Neural progenitor cell (in vitro differentiated cells): ENCODE results near the gene SYNJ2. TPM values are rescaled to one million over a fixed set of nuclear protein-coding genes. Genes with fewer than 3 reads are reported as not detected.

Experiments
- DNase-seq: peaks from one replicate; pipeline ENCODE4 v3.0.0-alpha.2; 2016; ENCODE audit warnings: low spot score
- H2AFZ ChIP-seq: fragments of 200-600 bp; sonication (generic); replicated peaks from 2 replicates; pipeline ENCODE4 v1.6.1; 2016; ENCODE audit warnings: antibody characterized with exemption
- H3F3A ChIP-seq: fragments of 200-600 bp; sonication (generic); 2 replicates; pipeline ENCODE4 v1.6.1; 2016; ENCODE audit warnings: antibody characterized with exemption, low read depth
- H3K27ac ChIP-seq: fragments of 200-600 bp; sonication (generic); 2 replicates; pipeline ENCODE4 v1.5.1; 2016; ENCODE audit warnings: mild to moderate bottlenecking
- H3K27me3 ChIP-seq: fragments of 200-600 bp; sonication (generic); 2 replicates; pipeline ENCODE4 v1.6.1; 2016; ENCODE audit warnings: mild to moderate bottlenecking, moderate library complexity
- H3K36me3 ChIP-seq: fragments of 200-600 bp; sonication (generic); 2 replicates; pipeline ENCODE4 v1.5.1; 2016
- H3K4me1 ChIP-seq: fragments of 200-600 bp; sonication (generic); 2 replicates; pipeline ENCODE4 v1.6.1; 2016; ENCODE audit warnings: mixed run types
- H3K4me2 ChIP-seq: fragments of 200-600 bp; sonication (generic); 2 replicates; pipeline ENCODE4 v1.6.1; 2016
- H3K4me3 ChIP-seq: fragments of 200-600 bp; sonication (generic); 2 replicates; pipeline ENCODE4 v1.5.1; 2016
- H3K79me2 ChIP-seq: fragments of 200-600 bp; sonication (generic); 2 replicates; pipeline ENCODE4 v1.6.1; 2016; ENCODE audit warnings: low read depth
- H3K9ac ChIP-seq: fragments of 200-600 bp; sonication (generic); 2 replicates; pipeline ENCODE4 v1.6.1; 2016
- H3K9me3 ChIP-seq: fragments of 200-600 bp; sonication (generic); 2 replicates; pipeline ENCODE4 v1.5.1; 2016; ENCODE audit warnings: low read depth
- H4K20me1 ChIP-seq: fragments of 200-600 bp; sonication (generic); 2 replicates; pipeline ENCODE4 v1.6.1; 2016; ENCODE audit warnings: low read depth
- H3K27ac Mint-ChIP-seq: 3 replicates; pipeline ENCODE4 v1.8.0; 2021; ENCODE audit warnings: mixed read lengths
- H3K27me3 Mint-ChIP-seq: 2 replicates; pipeline ENCODE4 v1.8.0; 2022; ENCODE audit warnings: low read depth, mild to moderate bottlenecking, inconsistent platforms, moderate library complexity, mixed read lengths; ENCODE audit not compliant: insufficient read depth
- H3K36me3 Mint-ChIP-seq: 3 replicates; pipeline ENCODE4 v1.8.0; 2021; ENCODE audit warnings: mixed read lengths
- H3K4me1 Mint-ChIP-seq: 3 replicates; pipeline ENCODE4 v1.8.0; 2021; ENCODE audit warnings: mixed read lengths
- H3K4me3 Mint-ChIP-seq: 3 replicates; pipeline ENCODE4 v1.8.0; 2021; ENCODE audit warnings: mild to moderate bottlenecking, moderate library complexity, mixed read lengths
- H3K9me3 Mint-ChIP-seq: 3 replicates; pipeline ENCODE4 v1.8.0; 2020; ENCODE audit warnings: mixed read lengths
- EZH2 ChIP-seq: fragments of 200-600 bp; sonication (generic); IDR thresholded peaks from 2 replicates; pipeline ENCODE4 v1.6.1; 2017; ENCODE audit warnings: antibody characterized with exemption, mild to moderate bottlenecking, moderate library complexity
- EZH2phosphoT487 ChIP-seq: fragments of 200-600 bp; sonication (generic); IDR thresholded peaks from 2 replicates; pipeline ENCODE4 v1.6.1; 2017; ENCODE audit warnings: antibody characterized with exemption
- total RNA-seq: library from RNA; depleted of rRNA; stranded (reverse); fragments of >200 nt; gene quantifications from 2 replicates; pipeline ENCODE4 v1.2.3, GENCODE V29; 2015; ENCODE audit warnings: low replicate concordance
- TF ChIP-seq, protein P1 (sequence below): fragments of 200-600 bp; sonication (generic); IDR thresholded peaks from 2 replicates; pipeline ENCODE4 v1.5.1; 2017; ENCODE audit warnings: antibody characterized with exemption, mild to moderate bottlenecking

SYNJ2 gene
- total RNA-seq, 1 donor from 2014 or later: 4.8 TPM

DNA sequence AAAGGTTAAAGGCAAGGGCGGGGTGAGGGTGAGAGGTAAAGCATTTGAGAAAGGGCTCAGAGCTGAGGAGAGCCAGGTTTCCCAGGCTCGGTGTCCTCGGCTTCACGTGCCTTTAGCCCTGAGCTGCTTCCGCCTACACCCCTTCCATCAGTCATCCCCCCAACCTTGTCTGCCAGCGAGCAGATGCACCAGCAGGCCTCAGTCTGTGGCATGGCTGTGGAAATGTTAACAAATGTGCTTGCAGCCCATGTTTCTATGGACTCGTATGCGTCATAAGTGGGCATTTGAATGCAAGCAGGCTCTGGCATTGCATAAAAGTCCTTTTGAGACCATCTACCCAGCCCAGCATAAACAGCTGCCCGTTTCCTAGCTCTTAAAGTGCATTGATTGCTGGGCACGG is 88.8 kb downstream of the SYNJ2 start:
- Histone ChIP-seq H3K9me3 (no peaks in the 10 kb centered on the region), H3F3A (no peaks in the 10 kb centered on the region), H3K4me3 (no peak overlapping the region), H3K4me1 (no peaks in the 10 kb centered on the region), H3K9ac (no peak overlapping the region), H3K79me2 (no peaks in the 10 kb centered on the region), H3K36me3 (no peaks in the 10 kb centered on the region), H2AFZ (no peak overlapping the region), H3K27ac (no peak overlapping the region), H4K20me1 (no peaks in the 10 kb centered on the region), H3K27me3 (no peaks in the 10 kb centered on the region), H3K4me2 (no peak overlapping the region)
- Mint-ChIP-seq H3K4me1 (peaks cover 12% of the 10 kb centered on the region), H3K27me3 (peaks cover 4% of the 10 kb centered on the region), H3K36me3 (peaks cover 4% of the 10 kb centered on the region), H3K4me3 (no peak overlapping the region), H3K27ac (no peak overlapping the region), H3K9me3 (no peaks in the 10 kb centered on the region)
- TF ChIP-seq EZH2 (no peak), EZH2phosphoT487 (no peak)
- TF ChIP-seq, protein P1, sequence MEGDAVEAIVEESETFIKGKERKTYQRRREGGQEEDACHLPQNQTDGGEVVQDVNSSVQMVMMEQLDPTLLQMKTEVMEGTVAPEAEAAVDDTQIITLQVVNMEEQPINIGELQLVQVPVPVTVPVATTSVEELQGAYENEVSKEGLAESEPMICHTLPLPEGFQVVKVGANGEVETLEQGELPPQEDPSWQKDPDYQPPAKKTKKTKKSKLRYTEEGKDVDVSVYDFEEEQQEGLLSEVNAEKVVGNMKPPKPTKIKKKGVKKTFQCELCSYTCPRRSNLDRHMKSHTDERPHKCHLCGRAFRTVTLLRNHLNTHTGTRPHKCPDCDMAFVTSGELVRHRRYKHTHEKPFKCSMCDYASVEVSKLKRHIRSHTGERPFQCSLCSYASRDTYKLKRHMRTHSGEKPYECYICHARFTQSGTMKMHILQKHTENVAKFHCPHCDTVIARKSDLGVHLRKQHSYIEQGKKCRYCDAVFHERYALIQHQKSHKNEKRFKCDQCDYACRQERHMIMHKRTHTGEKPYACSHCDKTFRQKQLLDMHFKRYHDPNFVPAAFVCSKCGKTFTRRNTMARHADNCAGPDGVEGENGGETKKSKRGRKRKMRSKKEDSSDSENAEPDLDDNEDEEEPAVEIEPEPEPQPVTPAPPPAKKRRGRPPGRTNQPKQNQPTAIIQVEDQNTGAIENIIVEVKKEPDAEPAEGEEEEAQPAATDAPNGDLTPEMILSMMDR: no peak
- no peak for DNase-seq

GRCh38 chr6:158071121-158072082 is 89.7 kb downstream of the SYNJ2 start:
- Histone ChIP-seq H3F3A (no peaks in the 10 kb centered on the region), H3K27ac (no peak overlapping the region), H3K36me3 (no peaks in the 10 kb centered on the region), H2AFZ (no peak overlapping the region), H3K9me3 (no peaks in the 10 kb centered on the region), H3K79me2 (no peaks in the 10 kb centered on the region), H3K9ac (no peak overlapping the region), H3K4me1 (no peaks in the 10 kb centered on the region), H3K4me2 (no peak overlapping the region), H3K4me3 (no peak overlapping the region), H3K27me3 (no peaks in the 10 kb centered on the region), H4K20me1 (no peaks in the 10 kb centered on the region)
- H3K4me3 Mint-ChIP-seq: no peak overlapping the region
- H3K27ac Mint-ChIP-seq: no peak overlapping the region
- TF ChIP-seq, protein P1: no peak
- TF ChIP-seq EZH2 (no peak), EZH2phosphoT487 (no peak)
- H3K27me3 Mint-ChIP-seq: peaks cover 4% of the 10 kb centered on the region
- H3K4me1 Mint-ChIP-seq: peaks cover 12% of the 10 kb centered on the region
- H3K9me3 Mint-ChIP-seq: no peaks in the 10 kb centered on the region
- peaks cover 6% of the 10 kb centered on the region for H3K36me3 Mint-ChIP-seq
- DNase-seq: no peak

DNA sequence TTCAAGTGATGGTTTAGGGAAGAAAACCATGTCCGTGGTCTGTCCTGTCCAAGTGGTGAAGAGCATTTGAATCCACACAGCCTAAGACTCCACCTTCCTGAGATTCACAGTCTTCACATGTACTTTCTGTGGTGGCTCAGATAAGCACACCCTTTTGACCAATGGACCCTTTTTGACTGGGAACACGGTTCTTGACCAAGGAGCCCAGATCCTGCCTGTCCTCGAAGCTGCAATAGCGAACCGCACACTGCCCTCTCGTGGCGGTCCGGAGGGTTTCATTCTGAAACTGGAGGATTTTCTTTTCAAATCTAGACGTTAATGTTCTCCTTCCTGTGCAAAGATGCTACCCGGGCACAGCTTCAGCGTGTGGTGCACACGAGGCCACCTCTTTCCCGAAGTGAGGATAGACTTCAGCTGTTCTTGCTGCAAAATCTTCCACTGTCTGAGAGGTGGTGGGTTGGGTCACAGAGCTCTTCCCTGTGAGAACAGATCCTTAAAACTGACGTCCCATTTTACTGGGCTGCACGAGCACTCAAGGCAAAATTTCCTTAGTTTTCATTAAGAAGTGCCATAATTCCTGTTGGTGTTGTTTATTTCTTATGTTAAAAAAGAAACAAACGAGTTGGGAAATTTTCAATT is 90.5 kb downstream of the SYNJ2 start:
- H4K20me1 ChIP-seq: no peaks in the 10 kb centered on the region
- TF ChIP-seq EZH2phosphoT487: no peak
- TF ChIP-seq, protein P1: peak; percentile 90
- no peaks in the 10 kb centered on the region for H3K9me3 ChIP-seq
- Mint-ChIP-seq H3K9me3 (no peaks in the 10 kb centered on the region), H3K27ac (peak overlapping the region; percentile 84), H3K4me3 (no peak overlapping the region), H3K4me1 (peaks cover 12% of the 10 kb centered on the region), H3K27me3 (peaks cover 4% of the 10 kb centered on the region), H3K36me3 (peaks cover 6% of the 10 kb centered on the region)
- no peaks in the 10 kb centered on the region for H3K27me3 ChIP-seq
- no peaks in the 10 kb centered on the region for H3K36me3 ChIP-seq
- no peak overlapping the region for H3K4me3 ChIP-seq
- no peak overlapping the region for H3K27ac ChIP-seq
- H3K9ac ChIP-seq: no peak overlapping the region
- H2AFZ ChIP-seq: peak overlapping the region; percentile 92
- peak; percentile 76 for DNase-seq
- no peaks in the 10 kb centered on the region for H3K4me1 ChIP-seq
- H3K4me2 ChIP-seq: no peak overlapping the region
- H3F3A ChIP-seq: no peaks in the 10 kb centered on the region
- H3K79me2 ChIP-seq: no peaks in the 10 kb centered on the region
